ENCODE results near the gene C9orf72. TPM values are rescaled to one million over a fixed set of nuclear protein-coding genes. Genes with fewer than 3 reads are reported as not detected.

The C9orf72 gene
- total and polyA plus RNA-seq, 2 of the 13 experiments (the other 11 are each of a cell fraction or from before 2014, with no cell fraction given): 3.1 to 5.9 TPM

- peak in 1 of 2 experiments; percentile 16; a peak in 1 of 4 replicates for TF ChIP-seq REST (IDR thresholded peaks at IDR 0.05; ENCODE audit: borderline replicate concordance in 1 of 2, low read depth in 1 of 2, low read length in 2 of 2)
- TF ChIP-seq ZNF317 (CRISPR knock-in tag; IDR thresholded peaks at IDR 0.05): peak; percentile 49; the same call in 1 of the 2 replicates
- 0 out of 2 replicates have a peak, but pooled peaks have one; percentile 34 for TF ChIP-seq ZNF878 (CRISPR knock-in tag; IDR thresholded peaks at IDR 0.05)
- no peak; the same call in 1 of the 2 replicates for TF ChIP-seq POLR2G (IDR thresholded peaks at IDR 0.05; ENCODE audit: low read depth, low read length)
- TF ChIP-seq ZSCAN25 (CRISPR knock-in tag; IDR thresholded peaks at IDR 0.05): 0 out of 2 replicates have a peak, but pooled peaks have one; percentile 33
- peak; percentile 33; the same call in 1 of the 2 replicates for TF ChIP-seq ZFY (CRISPR knock-in tag; IDR thresholded peaks at IDR 0.05)
- TF ChIP-seq POLR2A (IDR thresholded peaks at IDR 0.05; ENCODE audit: insufficient read depth in 1 of 2, low read depth in 2 of 2, low read length in 2 of 2): peak; percentile 34 to 76; a peak in 3 of 4 replicates
- peak; percentile 28; the same call in 1 of the 2 replicates for TF ChIP-seq SALL1 (CRISPR knock-in tag; IDR thresholded peaks at IDR 0.05)
- TF ChIP-seq ZNF232 (CRISPR knock-in tag; IDR thresholded peaks at IDR 0.05; ENCODE audit: borderline replicate concordance): no peak
- TF ChIP-seq MIER2 (CRISPR knock-in tag; IDR thresholded peaks at IDR 0.05): no peak
Measured at GRCh38 chr9:27572918-27573633, at the start of gene C9orf72 (continued).

All from HepG2 (cell line).